Esophagus squamous epithelium (tissue), 4 donors: Measurements from ENCODE around the gene INSYN2B.

ENCODE experiments used
- CTCF ChIP-seq, 6 experiments: fragments of 450-650 bp in 4 of 6; fragments of 200-600 bp in 2 of 6; sonication (generic) in 2 of 6; IDR thresholded peaks; one replicate each; pipeline ENCODE4 v1.5.1; 2016 to 2019; ENCODE audit warnings: antibody characterized with exemption in 6 of 6, mild to moderate bottlenecking in 4 of 6, moderate library complexity in 4 of 6
- POLR2A ChIP-seq, 4 donors: fragments of 450-650 bp; IDR thresholded peaks; one replicate each; pipeline ENCODE4 v1.6.1; 2017; ENCODE audit warnings: antibody characterized with exemption in 4 of 4, mild to moderate bottlenecking in 4 of 4, moderate library complexity in 3 of 4

- TF ChIP-seq CTCF (IDR thresholded peaks at IDR 0.05) (no peak), POLR2A (IDR thresholded peaks at IDR 0.05) (no peak)
These were observed 16.0 kb downstream of the INSYN2B start for GRCh38 chr5:169964246-169964645.
